ENCODE data around the gene WWP2. TPM values are rescaled to one million over a fixed set of nuclear protein-coding genes. Genes with fewer than 3 reads are reported as not detected.
"Not testable (repeated sequence)": the region's sequence is repeated elsewhere in the genome, so short reads cannot be mapped to it uniquely, and the experiment has no call there.

Gene WWP2
- total and polyA plus RNA-seq, 7 donors: 11.4 to 59.0 (median 23.9) TPM

DNA sequence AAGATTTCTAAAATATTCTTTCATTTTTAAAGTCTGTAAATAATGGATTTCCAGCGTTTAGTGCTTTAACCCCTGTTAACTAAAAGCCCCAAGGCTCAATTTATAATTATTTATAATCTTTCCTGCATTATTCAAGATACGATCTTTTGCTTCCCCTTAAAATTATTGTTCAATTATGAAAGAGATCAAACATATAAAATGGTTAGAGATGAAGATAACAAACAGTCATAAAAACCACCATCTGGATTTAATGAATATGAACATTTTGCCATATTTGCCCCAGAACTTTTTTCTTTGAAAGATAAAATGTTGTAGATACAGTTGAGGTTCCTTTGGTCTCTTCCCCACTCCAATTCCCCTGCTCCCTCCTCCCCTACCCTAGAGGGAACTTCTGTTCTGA lies 17.6 kb downstream of the WWP2 start:
- H3K36me3 ChIP-seq: peaks cover 0 to 5% (median 0%) of the 10 kb centered on the region in 4 donors
- H3K27me3 ChIP-seq: no peaks in the 10 kb centered on the region
- no peaks in the 10 kb centered on the region for H3K9me3 ChIP-seq
- no peak for DNase-seq
- WGBS, 2 donors: 61 to 87% methylated on average over 2 of the region's 2 CpGs
- H3K4me3 ChIP-seq: no peak overlapping the region
- no peaks in the 10 kb centered on the region for H3K4me1 ChIP-seq
- TF ChIP-seq POLR2AphosphoS5 (IDR thresholded peaks at IDR 0.05) (no peak), EP300 (IDR thresholded peaks at IDR 0.05) (no peak), POLR2A (IDR thresholded peaks at IDR 0.05) (no peak)
- TF ChIP-seq, protein P1, sequence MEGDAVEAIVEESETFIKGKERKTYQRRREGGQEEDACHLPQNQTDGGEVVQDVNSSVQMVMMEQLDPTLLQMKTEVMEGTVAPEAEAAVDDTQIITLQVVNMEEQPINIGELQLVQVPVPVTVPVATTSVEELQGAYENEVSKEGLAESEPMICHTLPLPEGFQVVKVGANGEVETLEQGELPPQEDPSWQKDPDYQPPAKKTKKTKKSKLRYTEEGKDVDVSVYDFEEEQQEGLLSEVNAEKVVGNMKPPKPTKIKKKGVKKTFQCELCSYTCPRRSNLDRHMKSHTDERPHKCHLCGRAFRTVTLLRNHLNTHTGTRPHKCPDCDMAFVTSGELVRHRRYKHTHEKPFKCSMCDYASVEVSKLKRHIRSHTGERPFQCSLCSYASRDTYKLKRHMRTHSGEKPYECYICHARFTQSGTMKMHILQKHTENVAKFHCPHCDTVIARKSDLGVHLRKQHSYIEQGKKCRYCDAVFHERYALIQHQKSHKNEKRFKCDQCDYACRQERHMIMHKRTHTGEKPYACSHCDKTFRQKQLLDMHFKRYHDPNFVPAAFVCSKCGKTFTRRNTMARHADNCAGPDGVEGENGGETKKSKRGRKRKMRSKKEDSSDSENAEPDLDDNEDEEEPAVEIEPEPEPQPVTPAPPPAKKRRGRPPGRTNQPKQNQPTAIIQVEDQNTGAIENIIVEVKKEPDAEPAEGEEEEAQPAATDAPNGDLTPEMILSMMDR (IDR thresholded peaks at IDR 0.05): no peak
- intact Hi-C loops (cut with DNase I): no loop called here
- H3K27ac ChIP-seq: no peak overlapping the region

DNA sequence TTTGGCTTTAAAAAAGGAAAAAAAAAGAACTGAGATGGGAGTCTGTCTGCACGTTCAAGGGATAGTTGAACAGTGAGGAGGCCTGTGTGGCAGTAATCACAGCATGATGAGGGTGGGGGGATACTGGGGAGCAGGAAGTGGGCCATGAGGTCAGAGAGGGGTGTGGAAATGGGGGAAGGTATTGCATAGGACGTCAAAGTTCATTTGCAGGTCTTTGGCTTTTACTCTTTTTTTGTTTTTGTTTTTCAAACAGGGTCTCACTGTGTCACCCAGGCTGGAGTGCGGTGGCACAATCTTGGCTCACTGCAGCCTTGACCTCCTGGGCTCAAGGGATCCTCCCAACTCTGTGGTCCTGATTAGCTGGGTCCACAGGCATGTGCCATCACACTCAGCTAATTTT lies 19.0 kb downstream of the WWP2 start:
- Histone ChIP-seq H3K27me3 (no peaks in the 10 kb centered on the region), H3K9me3 (no peaks in the 10 kb centered on the region), H3K27ac (no peak overlapping the region), H3K4me1 (no peaks in the 10 kb centered on the region), H3K36me3 (peaks cover 0 to 5% (median 0%) of the 10 kb centered on the region in 4 donors), H3K4me3 (no peak overlapping the region)
- no peak for DNase-seq
- TF ChIP-seq EP300 (IDR thresholded peaks at IDR 0.05): no peak
- TF ChIP-seq, protein P1 (IDR thresholded peaks at IDR 0.05): no peak
- TF ChIP-seq POLR2A (IDR thresholded peaks at IDR 0.05): no peak
- TF ChIP-seq POLR2AphosphoS5 (IDR thresholded peaks at IDR 0.05): no peak
- WGBS, 2 donors: 85 to 87% methylated on average over 3 of the region's 3 CpGs
- intact Hi-C loops (cut with DNase I): no loop called here

DNA sequence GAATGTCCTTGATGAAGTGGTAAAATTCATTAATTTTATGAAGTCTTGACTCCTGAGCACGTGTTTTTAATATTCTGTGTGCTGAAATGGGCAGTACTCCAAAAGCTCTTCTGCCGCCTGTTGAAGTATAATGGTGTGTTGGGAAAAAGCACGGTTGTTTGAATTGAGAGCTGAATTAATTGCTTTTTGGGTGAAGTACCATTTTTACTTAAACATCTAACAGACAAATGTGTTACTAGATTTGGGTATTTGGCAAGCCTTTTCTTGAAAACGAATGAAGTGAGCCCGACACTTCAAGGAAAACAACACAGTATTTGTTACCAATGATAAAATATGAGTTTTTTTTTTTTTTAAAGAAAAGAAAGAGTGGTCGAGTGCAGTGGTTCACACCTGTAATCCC lies 22.5 kb downstream of the WWP2 start:
- 93 to 95% methylated on average over 6 of the region's 6 CpGs for WGBS, 2 donors
- H3K9me3 ChIP-seq: no peaks in the 10 kb centered on the region
- no peaks in the 10 kb centered on the region for H3K4me1 ChIP-seq
- no peak overlapping the region for H3K4me3 ChIP-seq
- TF ChIP-seq, protein P1 (IDR thresholded peaks at IDR 0.05): no peak
- TF ChIP-seq POLR2A (IDR thresholded peaks at IDR 0.05): no peak
- TF ChIP-seq EP300 (IDR thresholded peaks at IDR 0.05): no peak
- no peak for TF ChIP-seq POLR2AphosphoS5 (IDR thresholded peaks at IDR 0.05)
- H3K27me3 ChIP-seq: no peaks in the 10 kb centered on the region
- DNase-seq: no peak
- H3K36me3 ChIP-seq: peaks cover 0 to 30% (median 17%) of the 10 kb centered on the region in 4 donors
- no peak overlapping the region for H3K27ac ChIP-seq
- intact Hi-C loops (cut with DNase I): no loop called here

DNA sequence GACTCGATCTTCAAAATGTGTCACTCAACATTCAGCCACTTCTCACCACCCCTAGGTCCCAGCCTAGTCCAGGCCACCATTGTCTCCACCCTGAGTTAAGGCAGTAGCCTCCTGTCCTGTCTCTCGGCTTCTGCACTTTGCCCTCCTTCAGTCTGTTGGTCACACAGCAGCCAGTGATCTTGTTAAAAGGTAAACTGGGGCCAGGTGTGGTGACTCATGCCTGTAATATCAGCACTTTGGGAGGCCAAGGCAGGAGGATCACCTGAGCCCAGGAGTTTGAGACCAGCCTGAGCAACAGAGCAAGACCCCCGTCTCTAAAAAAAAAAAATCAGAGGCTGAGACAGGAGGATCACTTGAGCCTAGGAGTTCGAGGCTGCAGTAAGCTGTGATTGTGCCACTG lies 25.8 kb downstream of the WWP2 start:
- 79 to 95% methylated on average over 4 of the region's 4 CpGs for WGBS, 2 donors
- intact Hi-C loops (cut with DNase I): no loop called here
- no peak for TF ChIP-seq POLR2AphosphoS5 (IDR thresholded peaks at IDR 0.05)
- TF ChIP-seq POLR2A (IDR thresholded peaks at IDR 0.05): no peak
- no peak for TF ChIP-seq EP300 (IDR thresholded peaks at IDR 0.05)
- TF ChIP-seq, protein P1 (IDR thresholded peaks at IDR 0.05): no peak
- DNase-seq: no peak
- H3K27me3 ChIP-seq: no peaks in the 10 kb centered on the region
- H3K36me3 ChIP-seq: peaks cover 0 to 37% (median 19%) of the 10 kb centered on the region in 4 donors
- no peaks in the 10 kb centered on the region for H3K9me3 ChIP-seq
- no peaks in the 10 kb centered on the region for H3K4me1 ChIP-seq
- H3K4me3 ChIP-seq: no peak overlapping the region
- no peak overlapping the region for H3K27ac ChIP-seq

DNA sequence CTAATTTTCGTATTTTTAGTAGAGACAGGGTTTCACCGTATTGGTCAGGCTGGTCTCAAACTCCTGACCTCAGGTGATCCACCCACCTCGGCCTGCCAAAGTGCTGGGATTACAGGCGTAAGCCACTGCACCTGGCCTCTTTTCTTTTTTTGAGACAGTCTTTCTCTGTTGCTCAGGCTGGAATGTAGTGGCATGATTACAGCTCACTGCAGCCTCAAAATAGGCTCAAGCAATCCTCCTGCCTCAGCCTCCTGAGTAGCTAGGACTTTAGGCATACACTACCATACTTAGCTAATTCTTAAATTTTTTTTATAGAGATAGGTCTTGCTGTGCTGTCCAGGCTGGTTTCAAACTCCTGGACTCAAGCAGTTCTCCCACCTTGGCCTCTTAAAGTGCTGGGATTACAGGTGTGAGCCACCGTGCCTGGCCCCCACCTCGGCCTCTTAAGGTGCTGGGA lies 29.3 kb downstream of the WWP2 start:
- intact Hi-C loops (cut with DNase I); H3K27me3 ChIP-seq; H3K27ac ChIP-seq; H3K4me1 ChIP-seq; H3K4me3 ChIP-seq; H3K9me3 ChIP-seq; DNase-seq: not testable (repeated sequence)
- peaks cover 0 to 32% (median 19%) of the 10 kb centered on the region in 4 donors for H3K36me3 ChIP-seq
- WGBS, 2 donors: 93 to 97% methylated on average over 6 of the region's 6 CpGs

Data from sigmoid colon (tissue), 7 donors.